ENCODE measurements around the gene EIF1. TPM values are rescaled to one million over a fixed set of nuclear protein-coding genes. Genes with fewer than 3 reads are reported as not detected.
"Not testable (repeated sequence)": the region's sequence is repeated elsewhere in the genome, so short reads cannot be mapped to it uniquely, and the experiment has no call there.

The EIF1 gene
- polyA plus RNA-seq, 1 donor from 2014 or later, result 257 TPM

DNA sequence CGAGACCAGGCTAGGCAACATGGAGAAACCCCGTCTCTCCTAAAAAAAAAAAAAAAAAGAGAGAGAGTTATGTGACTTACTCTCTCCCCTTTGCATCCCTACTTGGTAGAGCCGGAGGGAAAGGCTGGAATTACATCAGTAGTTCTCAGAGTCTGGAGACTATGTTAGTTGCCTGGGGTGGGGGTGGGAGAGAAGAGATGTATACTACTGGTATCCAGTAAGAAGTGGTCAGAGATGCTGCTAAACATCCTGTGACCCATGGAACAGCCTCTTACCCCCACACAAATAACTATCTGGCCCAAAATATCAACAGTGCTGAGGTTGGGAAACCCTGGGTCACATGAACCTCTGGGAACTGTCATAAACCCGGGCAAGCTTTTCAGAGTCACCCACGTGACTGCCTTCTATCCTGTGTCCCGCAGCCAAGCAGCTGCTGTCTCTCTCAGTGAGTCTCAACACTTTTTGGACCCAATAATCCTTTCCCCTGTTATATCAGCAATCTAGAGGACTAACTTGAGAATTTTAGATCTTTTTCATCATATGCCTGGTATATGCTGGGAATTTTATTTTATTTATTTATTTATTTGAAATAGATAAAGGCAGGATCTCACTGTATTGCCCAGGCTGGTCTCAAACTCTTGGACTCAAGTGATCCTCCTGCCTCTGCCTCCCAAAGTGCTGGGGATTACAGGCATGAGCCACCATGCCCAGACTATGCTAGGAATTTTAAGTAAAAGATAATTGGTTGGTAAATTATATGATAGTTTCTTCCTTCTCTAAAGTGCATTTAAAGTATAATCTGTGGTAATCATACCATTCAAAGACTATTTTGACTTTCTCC lies 8.7 kb downstream of the EIF1 start:
- H3K4me2 ChIP-seq (ENCODE audit: low read length), result no peak overlapping the region
- H4K20me1 ChIP-seq (ENCODE audit: insufficient read depth), result no peaks in the 10 kb centered on the region
- peaks cover 4% of the 10 kb centered on the region for H3K36me3 ChIP-seq (ENCODE audit: insufficient read depth, low read length)
- no peak overlapping the region for H3K27ac ChIP-seq (ENCODE audit: low read length)
- no peak overlapping the region for H3K9ac ChIP-seq (ENCODE audit: low read length)
- H3K9me3 ChIP-seq (ENCODE audit: low read length), result no peaks in the 10 kb centered on the region
- H3K9me2 ChIP-seq (ENCODE audit: insufficient read depth, low read length), result no peaks in the 10 kb centered on the region
- H2AFZ ChIP-seq (ENCODE audit: low read depth, low read length), result no peak overlapping the region
- TF ChIP-seq POLR2AphosphoS5 (IDR thresholded peaks at IDR 0.05), result no peak
- no peak for TF ChIP-seq TAF1 (IDR thresholded peaks at IDR 0.05; ENCODE audit: low read depth)
- TF ChIP-seq, protein P1, sequence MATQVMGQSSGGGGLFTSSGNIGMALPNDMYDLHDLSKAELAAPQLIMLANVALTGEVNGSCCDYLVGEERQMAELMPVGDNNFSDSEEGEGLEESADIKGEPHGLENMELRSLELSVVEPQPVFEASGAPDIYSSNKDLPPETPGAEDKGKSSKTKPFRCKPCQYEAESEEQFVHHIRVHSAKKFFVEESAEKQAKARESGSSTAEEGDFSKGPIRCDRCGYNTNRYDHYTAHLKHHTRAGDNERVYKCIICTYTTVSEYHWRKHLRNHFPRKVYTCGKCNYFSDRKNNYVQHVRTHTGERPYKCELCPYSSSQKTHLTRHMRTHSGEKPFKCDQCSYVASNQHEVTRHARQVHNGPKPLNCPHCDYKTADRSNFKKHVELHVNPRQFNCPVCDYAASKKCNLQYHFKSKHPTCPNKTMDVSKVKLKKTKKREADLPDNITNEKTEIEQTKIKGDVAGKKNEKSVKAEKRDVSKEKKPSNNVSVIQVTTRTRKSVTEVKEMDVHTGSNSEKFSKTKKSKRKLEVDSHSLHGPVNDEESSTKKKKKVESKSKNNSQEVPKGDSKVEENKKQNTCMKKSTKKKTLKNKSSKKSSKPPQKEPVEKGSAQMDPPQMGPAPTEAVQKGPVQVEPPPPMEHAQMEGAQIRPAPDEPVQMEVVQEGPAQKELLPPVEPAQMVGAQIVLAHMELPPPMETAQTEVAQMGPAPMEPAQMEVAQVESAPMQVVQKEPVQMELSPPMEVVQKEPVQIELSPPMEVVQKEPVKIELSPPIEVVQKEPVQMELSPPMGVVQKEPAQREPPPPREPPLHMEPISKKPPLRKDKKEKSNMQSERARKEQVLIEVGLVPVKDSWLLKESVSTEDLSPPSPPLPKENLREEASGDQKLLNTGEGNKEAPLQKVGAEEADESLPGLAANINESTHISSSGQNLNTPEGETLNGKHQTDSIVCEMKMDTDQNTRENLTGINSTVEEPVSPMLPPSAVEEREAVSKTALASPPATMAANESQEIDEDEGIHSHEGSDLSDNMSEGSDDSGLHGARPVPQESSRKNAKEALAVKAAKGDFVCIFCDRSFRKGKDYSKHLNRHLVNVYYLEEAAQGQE (IDR thresholded peaks at IDR 0.05; ENCODE audit: borderline replicate concordance), result no peak
- TF ChIP-seq MXI1 (conservative IDR thresholded peaks at IDR 0.05; ENCODE audit: poor library complexity, severe bottlenecking), result no peak
- TF ChIP-seq EP300 (conservative IDR thresholded peaks at IDR 0.05; ENCODE audit: poor library complexity, severe bottlenecking), result no peak
- no peak for TF ChIP-seq RAD21 (conservative IDR thresholded peaks at IDR 0.05)
- no peak for TF ChIP-seq SMC3 (conservative IDR thresholded peaks at IDR 0.05; ENCODE audit: poor library complexity)
- no peak for TF ChIP-seq EZH2 (IDR thresholded peaks at IDR 0.05; ENCODE audit: borderline replicate concordance, insufficient read depth, low read length, poor library complexity, severe bottlenecking)
- TF ChIP-seq, protein P2, sequence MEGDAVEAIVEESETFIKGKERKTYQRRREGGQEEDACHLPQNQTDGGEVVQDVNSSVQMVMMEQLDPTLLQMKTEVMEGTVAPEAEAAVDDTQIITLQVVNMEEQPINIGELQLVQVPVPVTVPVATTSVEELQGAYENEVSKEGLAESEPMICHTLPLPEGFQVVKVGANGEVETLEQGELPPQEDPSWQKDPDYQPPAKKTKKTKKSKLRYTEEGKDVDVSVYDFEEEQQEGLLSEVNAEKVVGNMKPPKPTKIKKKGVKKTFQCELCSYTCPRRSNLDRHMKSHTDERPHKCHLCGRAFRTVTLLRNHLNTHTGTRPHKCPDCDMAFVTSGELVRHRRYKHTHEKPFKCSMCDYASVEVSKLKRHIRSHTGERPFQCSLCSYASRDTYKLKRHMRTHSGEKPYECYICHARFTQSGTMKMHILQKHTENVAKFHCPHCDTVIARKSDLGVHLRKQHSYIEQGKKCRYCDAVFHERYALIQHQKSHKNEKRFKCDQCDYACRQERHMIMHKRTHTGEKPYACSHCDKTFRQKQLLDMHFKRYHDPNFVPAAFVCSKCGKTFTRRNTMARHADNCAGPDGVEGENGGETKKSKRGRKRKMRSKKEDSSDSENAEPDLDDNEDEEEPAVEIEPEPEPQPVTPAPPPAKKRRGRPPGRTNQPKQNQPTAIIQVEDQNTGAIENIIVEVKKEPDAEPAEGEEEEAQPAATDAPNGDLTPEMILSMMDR (IDR thresholded peaks at IDR 0.05; ENCODE audit: poor library complexity, severe bottlenecking), result no peak
- H3F3A ChIP-seq (ENCODE audit: insufficient read depth, low read length, poor library complexity, severe bottlenecking), result no peaks in the 10 kb centered on the region
- H3K27me3 ChIP-seq (ENCODE audit: insufficient read depth, low read depth, low read length), result no peaks in the 10 kb centered on the region
- no peaks in the 10 kb centered on the region for H3K79me2 ChIP-seq (replicated peaks; ENCODE audit: insufficient read depth, low read length)
- no peak overlapping the region for H3K4me3 ChIP-seq (ENCODE audit: low read length)

DNA sequence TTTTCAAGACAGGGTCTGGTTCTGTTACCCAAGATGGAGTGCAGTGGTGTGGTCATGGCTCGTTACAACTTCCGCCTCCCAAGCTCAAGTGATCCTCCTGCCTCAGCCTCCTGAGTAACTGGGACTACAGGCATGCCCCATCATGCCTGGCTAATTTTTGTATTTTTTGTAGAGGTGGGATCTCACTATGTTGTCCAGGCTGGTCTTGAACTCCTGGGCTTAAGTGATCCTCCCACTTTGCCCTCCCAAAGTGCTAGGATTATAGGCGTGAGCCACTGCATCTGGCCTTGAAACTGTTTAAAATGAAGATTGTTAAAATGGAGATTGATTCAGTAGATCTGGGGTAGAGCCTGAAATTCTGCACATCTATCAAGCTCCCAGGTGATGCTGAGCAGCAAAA lies 12.2 kb downstream of the EIF1 start:
- H3F3A ChIP-seq (ENCODE audit: insufficient read depth, low read length, poor library complexity, severe bottlenecking); H3K4me3 ChIP-seq (ENCODE audit: low read length); H3K9me2 ChIP-seq (ENCODE audit: insufficient read depth, low read length); H3K79me2 ChIP-seq (replicated peaks; ENCODE audit: insufficient read depth, low read length); H3K36me3 ChIP-seq (ENCODE audit: insufficient read depth, low read length); H3K27me3 ChIP-seq (ENCODE audit: insufficient read depth, low read depth, low read length); H3K27ac ChIP-seq (ENCODE audit: low read length); H2AFZ ChIP-seq (ENCODE audit: low read depth, low read length); H4K20me1 ChIP-seq (ENCODE audit: insufficient read depth); H3K9me3 ChIP-seq (ENCODE audit: low read length); H3K9ac ChIP-seq (ENCODE audit: low read length); H3K4me2 ChIP-seq (ENCODE audit: low read length): not testable (repeated sequence)
